NCI-H2196 treated with DMSO at 0.1 percent for 48 hours (cell line): ENCODE data around the gene ENTREP3.
"Not testable (repeated sequence)": the region's sequence is repeated elsewhere in the genome, so short reads cannot be mapped to it uniquely, and the experiment has no call there.

Source experiments
- DNase-seq: peaks from one replicate; lab custom pipeline; 2025; ENCODE audit not compliant: unreplicated experiment; lab: John Stamatoyannopoulos, UW

ENTREP3 gene, protein sequence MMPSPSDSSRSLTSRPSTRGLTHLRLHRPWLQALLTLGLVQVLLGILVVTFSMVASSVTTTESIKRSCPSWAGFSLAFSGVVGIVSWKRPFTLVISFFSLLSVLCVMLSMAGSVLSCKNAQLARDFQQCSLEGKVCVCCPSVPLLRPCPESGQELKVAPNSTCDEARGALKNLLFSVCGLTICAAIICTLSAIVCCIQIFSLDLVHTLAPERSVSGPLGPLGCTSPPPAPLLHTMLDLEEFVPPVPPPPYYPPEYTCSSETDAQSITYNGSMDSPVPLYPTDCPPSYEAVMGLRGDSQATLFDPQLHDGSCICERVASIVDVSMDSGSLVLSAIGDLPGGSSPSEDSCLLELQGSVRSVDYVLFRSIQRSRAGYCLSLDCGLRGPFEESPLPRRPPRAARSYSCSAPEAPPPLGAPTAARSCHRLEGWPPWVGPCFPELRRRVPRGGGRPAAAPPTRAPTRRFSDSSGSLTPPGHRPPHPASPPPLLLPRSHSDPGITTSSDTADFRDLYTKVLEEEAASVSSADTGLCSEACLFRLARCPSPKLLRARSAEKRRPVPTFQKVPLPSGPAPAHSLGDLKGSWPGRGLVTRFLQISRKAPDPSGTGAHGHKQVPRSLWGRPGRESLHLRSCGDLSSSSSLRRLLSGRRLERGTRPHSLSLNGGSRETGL

DNA sequence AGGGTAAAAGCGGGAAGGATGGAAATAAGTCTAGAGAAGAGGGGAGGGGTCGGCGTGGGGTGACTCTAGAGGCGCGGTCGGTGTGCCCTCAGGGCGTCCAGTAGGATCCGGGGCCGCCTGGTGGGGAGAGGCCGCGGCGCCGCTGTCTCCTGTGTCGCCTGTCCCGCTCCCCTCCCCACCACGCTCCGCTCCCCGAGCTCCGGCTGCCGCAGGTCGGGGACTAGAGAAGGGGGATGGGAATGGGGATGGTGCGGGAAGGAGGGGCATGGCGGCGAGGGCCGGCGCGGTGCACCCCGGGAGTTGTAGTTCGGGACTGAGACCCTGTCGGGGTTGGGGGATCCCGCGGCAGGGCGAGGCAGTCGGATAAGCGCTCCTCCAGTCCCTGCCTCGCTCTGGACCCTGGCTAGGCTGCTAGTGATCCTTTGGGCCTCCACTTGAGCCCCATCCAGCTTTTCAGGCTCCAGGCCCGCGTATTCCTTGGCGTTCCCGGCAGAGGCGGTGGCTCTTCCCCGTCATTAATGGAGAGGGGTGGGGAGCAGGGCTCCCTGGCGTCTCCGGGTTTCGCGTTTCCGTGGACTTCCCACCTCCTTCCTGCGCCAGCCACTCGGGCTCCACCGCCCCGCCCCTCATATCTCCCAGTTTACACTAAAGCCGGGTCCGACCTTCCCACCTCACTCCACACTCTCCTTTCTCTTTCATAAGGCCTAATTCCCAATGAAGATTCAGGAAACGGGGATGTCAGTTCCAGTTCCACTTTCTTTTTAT, at the start of gene ENTREP3:
ENTREP3 (minus strand) TSS at position 241 of the 765 bp plus-strand sequence. CDS start 606 bp downstream, outside the sequence.
- DNase-seq: peak; percentile 68

GRCh38 chr1:155304558-155305063, 49.3 kb upstream of the ENTREP3 start:
- DNase-seq: no peak

DNA sequence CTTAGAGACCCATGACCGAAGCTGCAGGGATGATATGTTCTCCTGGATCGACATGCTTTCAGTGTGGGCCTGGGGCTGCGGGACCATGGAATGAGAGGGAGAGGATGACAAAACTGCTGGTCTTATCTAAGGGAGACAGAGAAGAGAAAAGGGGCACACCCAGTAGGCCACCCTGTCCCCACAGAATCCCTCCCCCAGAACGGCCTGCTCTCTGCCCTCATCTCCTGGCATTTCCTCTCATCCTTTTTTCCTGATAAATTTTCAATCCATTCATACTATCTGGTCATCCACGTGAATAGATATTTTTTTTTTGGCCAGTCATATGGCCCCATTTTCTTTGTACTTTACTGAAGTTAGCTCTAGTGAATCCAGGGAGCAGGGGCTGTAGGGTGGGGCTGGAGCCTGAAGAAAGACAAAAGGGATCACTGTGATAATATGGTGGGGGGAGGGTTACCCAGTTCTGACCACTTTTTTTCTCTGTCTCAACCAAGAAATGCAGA, 46.1 kb upstream of the ENTREP3 start, which contains the start of gene PKLR:
PKLR (minus strand) TSS at position 97 of the 500 bp plus-strand sequence; CDS start at position 54, 43 bp downstream.
- DNase-seq: no peak

GRCh38 chr1:155300553-155301329, 45.5 kb upstream of the ENTREP3 start:
- DNase-seq: no peak

- DNase-seq: no peak
These were observed 44.7 kb upstream of the ENTREP3 start for GRCh38 chr1:155300024-155300423.

DNA sequence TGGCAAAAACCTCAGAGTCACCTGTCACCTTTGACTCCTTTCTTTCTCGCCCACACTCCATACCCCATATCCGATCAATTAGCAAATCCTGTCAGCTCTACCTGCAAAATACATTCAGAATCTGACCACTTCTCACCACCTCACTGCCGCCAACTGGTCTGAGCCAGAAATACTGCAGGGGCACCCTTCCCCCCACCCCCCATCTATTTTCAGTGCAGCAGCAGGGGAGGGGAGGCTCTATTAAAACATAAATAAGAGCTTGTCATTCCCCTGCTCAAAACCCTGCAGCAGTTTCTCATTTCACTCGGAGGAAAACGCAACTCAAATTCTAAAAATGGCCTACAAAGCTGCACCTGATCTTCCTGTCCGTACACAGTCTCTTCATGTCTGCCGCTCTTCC, 42.1 kb upstream of the ENTREP3 start:
- no peak for DNase-seq

DNA sequence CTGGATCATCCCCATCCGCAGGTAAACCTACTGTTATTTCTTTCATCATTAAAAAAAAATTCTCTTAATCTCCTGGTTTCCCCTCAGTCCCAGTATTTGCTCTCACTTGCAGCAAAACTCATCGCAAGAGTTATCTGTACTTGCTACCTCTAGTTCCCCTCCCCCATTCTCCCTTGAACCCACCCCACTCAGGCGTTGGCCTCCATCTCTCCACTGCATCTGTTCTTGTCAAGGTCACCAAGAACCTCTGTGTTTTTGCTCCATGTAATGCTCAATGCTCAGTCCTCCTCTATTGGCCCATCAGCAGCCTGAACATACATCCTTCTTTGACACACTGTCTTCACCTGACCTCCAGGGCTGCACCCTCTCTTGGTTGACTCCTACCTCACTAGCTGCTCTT, 41.4 kb upstream of the ENTREP3 start:
- DNase-seq: no peak

DNA sequence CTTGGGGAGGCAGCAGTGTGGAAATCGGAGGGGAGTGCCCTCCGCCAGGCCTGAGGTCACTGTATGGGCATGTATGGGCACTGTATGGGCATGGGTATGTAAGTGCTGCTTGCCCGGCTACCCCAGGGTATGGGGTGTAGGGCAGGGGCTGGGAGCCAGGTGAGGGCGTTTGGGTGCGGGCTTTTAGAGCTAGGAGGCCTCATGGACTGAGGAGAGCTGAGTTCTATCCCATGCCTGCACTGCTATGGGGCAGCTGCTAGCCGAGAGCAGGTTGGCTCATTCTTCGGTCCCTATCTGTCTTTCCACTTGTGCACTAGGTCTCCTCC, 40.6 kb upstream of the ENTREP3 start:
- DNase-seq: no peak

GRCh38 chr1:155295183-155295941, 40.1 kb upstream of the ENTREP3 start:
- DNase-seq: no peak

DNA sequence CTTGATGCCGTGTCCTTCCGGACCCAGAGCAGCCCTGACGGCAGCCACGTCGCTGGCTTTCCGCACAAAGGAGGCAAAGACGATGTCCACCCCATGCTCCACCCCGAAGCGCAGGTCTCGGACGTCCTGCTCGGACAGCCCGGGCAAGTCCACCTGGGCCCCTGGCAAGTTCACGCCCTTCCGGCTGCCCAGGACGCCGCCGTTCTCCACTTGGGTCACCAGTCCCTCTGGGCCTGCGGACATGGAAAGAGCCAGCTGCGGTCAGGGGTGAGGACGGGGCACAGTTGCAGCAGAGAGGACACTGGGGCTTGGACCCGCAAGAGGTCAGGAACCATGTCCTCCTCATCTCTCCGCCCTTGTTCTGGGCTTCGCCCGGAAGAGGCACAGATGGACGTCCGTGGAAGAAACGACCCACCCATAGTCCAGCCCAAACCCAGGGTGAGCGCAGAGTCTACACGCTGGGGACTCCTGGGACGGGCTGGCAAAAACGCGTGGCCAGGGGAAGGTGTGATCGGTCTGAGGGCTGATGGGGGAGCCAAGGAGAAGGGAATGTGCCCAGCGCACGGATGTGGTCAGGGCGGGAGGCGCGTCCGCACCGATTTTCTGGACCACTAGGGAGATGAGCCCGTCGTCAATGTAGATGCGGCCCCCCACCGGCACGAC, 39.4 kb upstream of the ENTREP3 start:
- DNase-seq: no peak

GRCh38 chr1:155293086-155293749, 37.9 kb upstream of the ENTREP3 start:
- no peak for DNase-seq

DNA sequence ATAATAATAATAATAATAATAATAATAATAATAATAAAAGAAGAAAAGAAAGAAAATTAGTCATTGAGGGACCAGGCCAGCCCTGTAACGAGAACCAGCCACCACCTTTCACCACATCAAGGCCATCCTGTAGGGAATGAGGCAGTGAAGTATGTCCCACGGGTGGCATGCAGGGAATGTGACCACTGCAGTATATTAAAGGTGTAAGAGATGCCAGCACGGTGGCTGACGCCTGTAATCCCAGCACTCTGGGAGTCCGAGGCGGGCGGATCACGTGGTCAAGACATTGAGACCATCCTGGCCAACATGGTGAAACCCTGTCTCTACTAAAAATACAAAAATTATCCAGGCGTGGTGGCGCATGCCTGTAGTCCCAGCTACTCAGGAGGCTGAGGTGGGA, 35.7 kb upstream of the ENTREP3 start:
- not testable (repeated sequence) for DNase-seq

GRCh38 chr1:155287987-155288543, 32.8 kb upstream of the ENTREP3 start:
- no peak for DNase-seq

DNA sequence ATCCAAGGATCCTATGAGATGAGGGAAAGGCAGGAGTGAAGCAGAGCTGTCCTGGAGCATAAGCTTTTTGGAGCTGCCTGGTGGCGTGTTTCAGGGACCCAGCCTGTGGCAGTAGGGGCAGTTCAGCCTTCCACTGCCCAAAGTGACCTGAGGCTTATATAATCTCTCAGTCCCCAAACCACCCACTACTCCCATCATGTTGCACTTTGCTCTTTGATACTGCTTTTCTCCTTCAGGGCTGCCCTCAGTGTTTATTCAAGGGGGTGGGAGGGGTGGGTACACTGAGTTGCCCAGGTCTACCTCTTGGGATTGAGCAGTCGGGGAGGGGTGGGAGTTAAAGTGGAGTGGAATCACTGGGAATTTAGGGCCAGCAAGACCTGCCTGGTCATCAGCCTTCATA, 31.3 kb upstream of the ENTREP3 start:
- no peak for DNase-seq

DNA sequence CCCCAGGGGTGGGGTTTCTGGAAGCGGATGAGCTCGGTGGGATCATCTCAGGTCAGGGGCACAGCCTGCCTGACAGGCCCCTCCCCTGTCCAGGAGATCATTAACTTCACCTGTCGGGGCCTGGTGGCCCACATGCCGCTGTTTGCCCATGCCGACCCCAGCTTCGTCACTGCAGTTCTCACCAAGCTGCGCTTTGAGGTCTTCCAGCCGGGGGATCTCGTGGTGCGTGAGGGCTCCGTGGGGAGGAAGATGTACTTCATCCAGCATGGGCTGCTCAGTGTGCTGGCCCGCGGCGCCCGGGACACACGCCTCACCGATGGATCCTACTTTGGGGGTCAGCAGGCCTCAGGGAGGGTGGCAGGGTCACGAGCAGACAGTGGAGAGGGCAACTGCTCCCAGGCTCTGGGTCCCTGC, 30.4 kb upstream of the ENTREP3 start:
- DNase-seq: no peak

DNA sequence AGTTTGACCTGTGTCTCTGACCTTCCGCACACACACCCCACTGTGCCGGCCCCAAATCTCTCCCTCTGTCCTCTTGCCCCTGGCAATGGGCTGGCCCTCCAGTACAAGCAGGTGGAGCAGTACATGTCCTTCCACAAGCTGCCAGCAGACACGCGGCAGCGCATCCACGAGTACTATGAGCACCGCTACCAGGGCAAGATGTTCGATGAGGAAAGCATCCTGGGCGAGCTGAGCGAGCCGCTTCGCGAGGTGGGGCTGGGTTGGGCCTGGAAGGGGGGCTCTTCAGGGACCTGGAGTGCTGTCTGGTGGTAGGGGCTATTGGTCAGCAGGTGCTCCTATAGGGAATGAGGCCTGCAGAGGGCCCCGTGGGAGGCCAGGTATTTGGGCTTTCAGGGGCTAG, 29.8 kb upstream of the ENTREP3 start:
- DNase-seq: no peak

DNA sequence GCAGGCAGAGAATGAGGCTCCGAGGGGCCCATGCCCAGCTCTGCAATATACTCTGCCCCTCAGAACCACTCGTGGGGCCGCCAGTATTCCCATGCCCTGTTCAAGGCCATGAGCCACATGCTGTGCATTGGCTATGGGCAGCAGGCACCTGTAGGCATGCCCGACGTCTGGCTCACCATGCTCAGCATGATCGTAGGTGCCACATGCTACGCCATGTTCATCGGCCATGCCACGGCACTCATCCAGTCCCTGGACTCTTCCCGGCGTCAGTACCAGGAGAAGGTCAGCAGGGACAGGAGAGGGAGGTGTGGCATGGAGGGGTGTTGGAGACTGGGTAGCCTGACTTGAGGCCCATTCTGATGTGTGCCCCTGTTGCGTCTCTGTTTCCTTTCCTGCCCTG, 29.2 kb upstream of the ENTREP3 start:
- no peak for DNase-seq

GRCh38 chr1:155282488-155283091, 27.3 kb upstream of the ENTREP3 start:
- no peak for DNase-seq
